Ishikawa (cell line): Measurements from ENCODE around the gene SPTA1.

Source experiments
- CEBPB ChIP-seq: IDR thresholded peaks from 2 replicates; pipeline ENCODE4 v1.6.1; 2012
- CREB1 ChIP-seq: IDR thresholded peaks from 2 replicates; pipeline ENCODE4 v1.6.1; 2012; ENCODE audit warnings: low read depth
- EGR1 ChIP-seq: IDR thresholded peaks from 2 replicates; pipeline ENCODE4 v1.6.1; 2012
- EP300 ChIP-seq: IDR thresholded peaks from 2 replicates; pipeline ENCODE4 v1.6.1; 2012; ENCODE audit warnings: borderline replicate concordance
- FOXM1 ChIP-seq: IDR thresholded peaks from 2 replicates; pipeline ENCODE4 v1.6.1; 2012; ENCODE audit warnings: low read depth, borderline replicate concordance
- MAX ChIP-seq: IDR thresholded peaks from 2 replicates; pipeline ENCODE4 v1.6.1; 2012
- NFIC ChIP-seq: IDR thresholded peaks from 2 replicates; pipeline ENCODE4 v1.6.1; 2012
- RAD21 ChIP-seq: IDR thresholded peaks from 2 replicates; pipeline ENCODE4 v1.6.1; 2012; ENCODE audit warnings: low read depth
- TAF1 ChIP-seq: IDR thresholded peaks from 2 replicates; pipeline ENCODE4 v1.6.1; 2012; ENCODE audit warnings: low read depth, mild to moderate bottlenecking
- TCF12 ChIP-seq: IDR thresholded peaks from 2 replicates; pipeline ENCODE4 v1.6.1; 2012; ENCODE audit warnings: low read depth
- TEAD4 ChIP-seq: IDR thresholded peaks from 2 replicates; pipeline ENCODE4 v1.6.1; 2012
- YY1 ChIP-seq: IDR thresholded peaks from 2 replicates; pipeline ENCODE4 v1.6.1; 2012; ENCODE audit warnings: low read depth
- ZBTB7A ChIP-seq: IDR thresholded peaks from 2 replicates; pipeline ENCODE4 v1.6.1; 2012; ENCODE audit warnings: low read depth
- TF ChIP-seq, protein P1 (sequence below): IDR thresholded peaks from 2 replicates; pipeline ENCODE4 v1.6.1; 2012; ENCODE audit warnings: low read depth, mild to moderate bottlenecking
- TF ChIP-seq, protein P2 (sequence below): IDR thresholded peaks from 2 replicates; pipeline ENCODE4 v1.6.1; 2012

Gene SPTA1

GRCh38 chr1:158646465-158646864 is 40.0 kb downstream of the SPTA1 start:
- no peak for TF ChIP-seq NFIC
- no peak for TF ChIP-seq TEAD4
- no peak for TF ChIP-seq CREB1
- TF ChIP-seq EP300: no peak
- TF ChIP-seq, protein P1, sequence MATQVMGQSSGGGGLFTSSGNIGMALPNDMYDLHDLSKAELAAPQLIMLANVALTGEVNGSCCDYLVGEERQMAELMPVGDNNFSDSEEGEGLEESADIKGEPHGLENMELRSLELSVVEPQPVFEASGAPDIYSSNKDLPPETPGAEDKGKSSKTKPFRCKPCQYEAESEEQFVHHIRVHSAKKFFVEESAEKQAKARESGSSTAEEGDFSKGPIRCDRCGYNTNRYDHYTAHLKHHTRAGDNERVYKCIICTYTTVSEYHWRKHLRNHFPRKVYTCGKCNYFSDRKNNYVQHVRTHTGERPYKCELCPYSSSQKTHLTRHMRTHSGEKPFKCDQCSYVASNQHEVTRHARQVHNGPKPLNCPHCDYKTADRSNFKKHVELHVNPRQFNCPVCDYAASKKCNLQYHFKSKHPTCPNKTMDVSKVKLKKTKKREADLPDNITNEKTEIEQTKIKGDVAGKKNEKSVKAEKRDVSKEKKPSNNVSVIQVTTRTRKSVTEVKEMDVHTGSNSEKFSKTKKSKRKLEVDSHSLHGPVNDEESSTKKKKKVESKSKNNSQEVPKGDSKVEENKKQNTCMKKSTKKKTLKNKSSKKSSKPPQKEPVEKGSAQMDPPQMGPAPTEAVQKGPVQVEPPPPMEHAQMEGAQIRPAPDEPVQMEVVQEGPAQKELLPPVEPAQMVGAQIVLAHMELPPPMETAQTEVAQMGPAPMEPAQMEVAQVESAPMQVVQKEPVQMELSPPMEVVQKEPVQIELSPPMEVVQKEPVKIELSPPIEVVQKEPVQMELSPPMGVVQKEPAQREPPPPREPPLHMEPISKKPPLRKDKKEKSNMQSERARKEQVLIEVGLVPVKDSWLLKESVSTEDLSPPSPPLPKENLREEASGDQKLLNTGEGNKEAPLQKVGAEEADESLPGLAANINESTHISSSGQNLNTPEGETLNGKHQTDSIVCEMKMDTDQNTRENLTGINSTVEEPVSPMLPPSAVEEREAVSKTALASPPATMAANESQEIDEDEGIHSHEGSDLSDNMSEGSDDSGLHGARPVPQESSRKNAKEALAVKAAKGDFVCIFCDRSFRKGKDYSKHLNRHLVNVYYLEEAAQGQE: no peak

DNA sequence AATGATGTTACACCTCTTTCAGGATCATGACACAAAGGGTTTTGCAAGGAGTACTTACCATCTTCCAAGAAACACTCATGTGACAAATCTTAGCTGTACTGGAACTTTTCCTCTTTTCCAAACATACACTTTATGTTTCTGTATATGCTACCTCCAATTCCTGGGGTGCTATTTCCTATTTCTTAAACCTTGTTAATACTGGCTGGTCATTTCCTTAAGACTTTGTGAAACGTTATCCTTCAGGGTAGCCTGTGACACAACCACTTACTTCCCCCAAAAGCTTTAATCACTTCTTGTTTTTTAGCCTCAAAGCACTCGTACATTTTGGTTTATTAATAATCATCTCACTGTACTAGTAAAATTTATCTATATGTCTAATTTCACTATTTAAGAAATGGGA is 42.1 kb downstream of the SPTA1 start:
- no peak for TF ChIP-seq ZBTB7A
- TF ChIP-seq TEAD4: no peak
- TF ChIP-seq CREB1: no peak
- TF ChIP-seq MAX: no peak
- TF ChIP-seq, protein P1: no peak
- TF ChIP-seq TAF1: no peak
- TF ChIP-seq FOXM1: no peak
- no peak for TF ChIP-seq CEBPB

DNA sequence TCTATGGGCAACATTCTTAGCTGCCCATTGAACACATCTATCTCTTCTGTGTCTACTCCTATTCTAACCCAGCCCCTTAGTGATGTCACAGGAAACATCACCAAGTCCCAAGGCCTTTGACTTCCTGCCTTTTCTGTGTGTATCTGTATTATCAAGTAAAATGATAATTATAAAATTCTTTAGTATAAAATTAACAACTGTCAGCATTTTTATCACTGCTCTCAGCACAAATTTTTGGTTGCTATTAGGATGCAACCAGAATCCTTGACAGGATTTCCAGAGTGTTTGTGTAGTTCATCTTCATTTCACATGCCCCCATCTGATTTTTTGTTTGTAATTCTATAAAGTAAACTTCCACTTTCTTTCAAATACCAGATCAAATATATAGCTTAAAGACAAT is 47.6 kb downstream of the SPTA1 start:
- TF ChIP-seq YY1 (no peak), RAD21 (no peak), FOXM1 (no peak), MAX (no peak), CREB1 (no peak), TAF1 (no peak), EP300 (no peak)
- TF ChIP-seq, protein P2, sequence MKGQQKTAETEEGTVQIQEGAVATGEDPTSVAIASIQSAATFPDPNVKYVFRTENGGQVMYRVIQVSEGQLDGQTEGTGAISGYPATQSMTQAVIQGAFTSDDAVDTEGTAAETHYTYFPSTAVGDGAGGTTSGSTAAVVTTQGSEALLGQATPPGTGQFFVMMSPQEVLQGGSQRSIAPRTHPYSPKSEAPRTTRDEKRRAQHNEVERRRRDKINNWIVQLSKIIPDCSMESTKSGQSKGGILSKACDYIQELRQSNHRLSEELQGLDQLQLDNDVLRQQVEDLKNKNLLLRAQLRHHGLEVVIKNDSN: no peak
- TF ChIP-seq, protein P1: no peak

GRCh38 chr1:158638146-158638545 is 48.4 kb downstream of the SPTA1 start:
- TF ChIP-seq CEBPB: no peak
- no peak for TF ChIP-seq EP300
- no peak for TF ChIP-seq MAX
- no peak for TF ChIP-seq EGR1
- TF ChIP-seq, protein P1: no peak
- TF ChIP-seq ZBTB7A: no peak
- TF ChIP-seq TEAD4: no peak
- no peak for TF ChIP-seq TCF12
- no peak for TF ChIP-seq NFIC
- TF ChIP-seq CREB1: no peak
- no peak for TF ChIP-seq TAF1
- no peak for TF ChIP-seq RAD21
- TF ChIP-seq FOXM1: no peak
- TF ChIP-seq YY1: no peak
- TF ChIP-seq, protein P2: no peak
